Hematopoietic multipotent progenitor cell treated with erythropoietin and hydrocortisone succinate and interleukin-3 and kit ligand, for 6 days (in vitro differentiated cells): Measurements from ENCODE around the gene CHTOP.

Experiments used
- DNase-seq: peaks from one replicate; pipeline ENCODE4 v3.0.0-alpha.2; 2015

The CHTOP gene

DNA sequence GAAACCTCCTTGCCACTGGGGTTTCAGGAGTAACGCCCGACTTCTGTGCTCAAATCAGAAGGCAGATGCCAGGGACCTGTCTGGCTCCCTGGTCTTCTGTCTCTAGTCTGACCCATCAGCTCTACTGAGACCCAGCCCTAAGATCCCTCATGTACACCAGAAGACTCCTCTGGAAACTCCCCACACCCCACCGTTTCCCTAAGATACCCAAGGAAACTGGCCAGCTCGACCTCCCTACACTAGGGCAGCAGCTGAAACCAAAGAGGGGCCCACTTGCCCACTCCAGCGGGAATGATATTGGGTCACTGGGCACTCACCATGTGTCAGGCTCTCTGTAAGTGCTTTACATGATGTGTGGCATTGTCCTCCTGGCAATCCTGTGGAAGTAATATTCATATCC is 20.5 kb upstream of the CHTOP start:
- DNase-seq, result no peak

GRCh38 chr1:153614189-153614900 is 19.5 kb upstream of the CHTOP start:
- DNase-seq, result no peak

GRCh38 chr1:153614906-153615305 is 19.0 kb upstream of the CHTOP start:
- no peak for DNase-seq

DNA sequence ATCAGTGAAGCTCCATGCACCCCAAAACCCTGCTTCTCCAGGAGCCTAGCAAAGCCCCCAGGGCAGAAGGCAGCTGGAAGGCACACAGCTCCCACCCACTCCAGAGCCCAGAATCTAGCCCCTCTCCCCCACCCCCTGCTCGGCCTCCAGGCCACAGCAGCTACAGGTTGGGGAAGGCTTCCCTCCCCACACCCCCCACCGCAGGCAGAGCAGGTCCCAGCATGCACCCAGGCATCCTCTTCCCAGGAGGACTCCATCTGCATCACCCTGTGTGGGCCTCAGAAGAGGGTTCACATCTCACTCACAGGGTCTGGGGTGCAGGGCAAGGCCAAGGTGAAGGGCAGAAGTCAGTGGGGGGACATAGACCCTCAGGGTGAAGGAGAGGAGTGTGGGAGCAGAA is 18.5 kb upstream of the CHTOP start:
- no peak for DNase-seq

DNA sequence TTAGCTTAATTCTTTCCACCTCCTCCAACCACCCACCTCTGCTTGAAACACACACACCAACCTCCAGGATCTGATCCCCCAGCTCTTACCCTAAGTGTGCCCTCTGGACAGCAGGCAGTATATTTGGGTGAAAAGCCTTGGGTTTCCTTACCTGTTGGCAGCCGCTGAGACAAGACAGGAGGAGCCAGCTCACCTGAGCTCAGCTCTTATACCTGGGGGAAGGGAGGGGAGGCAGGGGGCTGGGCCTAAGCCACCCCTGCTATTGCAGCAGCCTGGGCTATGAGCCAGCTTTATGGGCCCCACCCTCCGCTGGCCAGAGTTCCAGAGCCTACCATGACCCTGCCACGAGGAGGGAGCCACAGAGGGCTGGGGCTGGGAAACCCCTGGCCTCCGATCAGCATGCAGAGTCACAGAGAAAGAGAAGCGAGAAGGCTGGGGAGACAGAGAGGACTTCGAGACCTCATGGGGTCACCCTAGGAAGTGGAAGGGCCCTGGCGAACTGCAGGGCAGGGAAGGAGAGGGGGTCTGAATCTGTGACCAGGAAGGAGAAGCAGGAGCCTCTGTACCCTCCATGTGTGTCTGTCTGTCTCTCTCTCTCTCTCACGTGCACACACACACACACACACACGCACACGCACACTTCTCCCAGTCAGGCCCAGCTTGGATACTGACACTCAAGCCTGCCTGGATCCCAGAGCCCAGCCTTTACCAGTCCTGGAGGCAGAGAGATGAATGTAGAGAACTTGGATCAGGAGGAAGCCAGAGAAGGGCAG is 17.5 kb upstream of the CHTOP start, which contains the start of gene S100A14:
Gene S100A14 (minus strand): TSS at position 182 of the 773 bp plus-strand sequence. CDS start 467 bp downstream, outside the sequence.
- peak; percentile 62 for DNase-seq

GRCh38 chr1:153616917-153617311 is 17.0 kb upstream of the CHTOP start:
- DNase-seq, result no peak

- no peak for DNase-seq
Observed at GRCh38 chr1:153617663-153618062, 16.2 kb upstream of the CHTOP start.

GRCh38 chr1:153619171-153619570 is 14.7 kb upstream of the CHTOP start:
- DNase-seq, result no peak

DNA sequence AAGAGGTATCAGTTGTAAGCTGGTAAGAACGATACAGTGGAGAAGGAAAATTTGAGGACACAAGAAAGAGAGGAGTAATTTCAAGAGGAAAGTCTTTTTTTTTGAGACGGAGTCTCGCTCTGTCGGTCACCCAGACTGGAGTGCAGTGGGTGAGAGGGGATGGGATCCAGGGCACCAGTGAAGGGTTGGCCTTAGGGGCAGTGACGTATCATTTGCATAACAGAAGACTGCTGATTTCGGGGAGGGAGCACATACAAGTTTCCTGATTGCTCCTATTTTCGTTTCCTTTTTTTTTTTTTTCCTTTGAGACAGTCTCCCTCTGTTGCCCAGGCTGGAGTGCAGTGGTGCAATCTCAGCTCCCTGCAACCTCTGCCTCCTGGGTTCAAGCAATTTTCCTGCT is 10.8 kb upstream of the CHTOP start:
- no peak for DNase-seq

DNA sequence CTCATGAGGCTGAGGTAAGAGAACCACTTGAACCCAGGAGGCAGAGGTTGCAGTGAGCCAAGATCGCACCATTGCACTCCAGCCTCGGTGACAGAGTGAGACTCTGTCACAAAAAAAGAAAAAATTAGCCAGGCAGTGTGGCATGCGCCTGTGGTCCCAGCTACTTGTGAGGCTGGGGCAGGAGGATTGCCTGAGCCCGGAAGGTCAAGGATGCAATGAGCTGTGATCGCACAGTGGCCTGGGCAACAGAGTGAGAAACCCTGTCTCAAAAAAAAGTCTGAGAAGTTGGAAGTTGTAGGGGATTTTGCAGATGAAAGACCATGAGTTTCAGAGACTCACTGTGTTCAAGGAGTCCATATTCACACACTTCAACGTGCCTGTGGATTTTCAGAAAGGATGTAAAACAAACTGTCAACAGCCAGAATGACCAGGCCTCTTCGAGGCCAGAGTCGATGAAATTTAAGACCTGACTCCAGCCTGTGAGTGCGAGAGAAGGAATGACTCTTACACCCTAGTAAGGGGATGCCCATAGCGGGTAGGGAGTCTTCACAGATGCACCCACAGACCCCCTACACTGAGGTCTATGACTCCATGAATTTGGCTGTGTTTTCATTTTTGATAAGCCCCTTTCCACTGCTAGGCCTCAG is 8.8 kb upstream of the CHTOP start:
- DNase-seq, result no peak

- no peak for DNase-seq
Observed at GRCh38 chr1:153626477-153626903, 7.4 kb upstream of the CHTOP start.

- DNase-seq, result peak; percentile 65
Observed at GRCh38 chr1:153626904-153627714, 6.8 kb upstream of the CHTOP start, which contains the start of gene S100A13. Gene S100A13 (minus strand): TSS chr1:153627505. CDS start chr1:153626472, 1,033 bp downstream.

DNA sequence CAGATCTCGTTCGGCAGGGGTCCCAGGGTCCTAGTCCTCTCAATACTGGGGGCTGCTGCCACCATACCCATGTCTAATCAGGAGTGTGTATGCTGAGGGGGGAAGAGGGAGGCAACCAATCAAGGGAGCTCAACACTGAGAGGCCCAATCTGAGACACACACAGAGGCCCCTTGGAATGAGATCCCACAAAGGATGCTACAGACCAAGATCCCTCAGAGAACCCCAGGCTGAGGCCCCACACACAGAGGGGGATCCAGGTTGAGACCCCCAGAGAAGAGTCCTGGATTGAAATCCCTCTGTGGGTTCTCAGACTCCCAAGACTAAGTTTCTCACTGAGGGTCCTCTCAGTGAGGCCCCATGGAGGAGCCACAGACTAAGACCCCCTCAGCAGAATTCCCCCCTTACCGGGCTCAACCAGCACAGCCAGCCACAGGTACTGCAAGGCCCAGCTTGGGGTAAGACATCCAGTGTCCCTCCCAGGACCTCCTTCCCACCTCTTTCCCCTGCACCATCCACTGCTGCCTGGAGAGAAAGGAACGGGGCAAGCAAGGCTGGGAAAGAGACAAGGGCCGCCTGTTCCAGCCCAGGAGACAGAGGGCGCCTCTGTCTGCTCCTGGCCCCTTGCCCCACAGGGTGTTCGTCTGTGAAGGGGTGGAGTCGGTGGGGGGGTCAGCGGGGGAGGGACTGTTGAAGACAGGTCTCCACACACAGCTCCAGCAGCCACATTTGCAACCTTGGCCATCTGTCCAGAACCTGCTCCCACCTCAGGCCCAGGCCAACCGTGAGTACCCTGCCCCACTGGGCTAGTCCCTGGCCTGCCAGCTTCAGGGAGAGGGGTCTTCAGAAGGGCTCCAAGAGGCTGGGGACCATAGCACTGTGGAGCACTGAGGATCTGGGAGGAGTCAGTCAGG is 5.9 kb upstream of the CHTOP start, which contains the start of gene S100A1:
Gene S100A1 (plus strand): TSS at position 720 of the 912 bp plus-strand sequence. CDS start 2,088 bp downstream, outside the sequence.
- no peak for DNase-seq

DNA sequence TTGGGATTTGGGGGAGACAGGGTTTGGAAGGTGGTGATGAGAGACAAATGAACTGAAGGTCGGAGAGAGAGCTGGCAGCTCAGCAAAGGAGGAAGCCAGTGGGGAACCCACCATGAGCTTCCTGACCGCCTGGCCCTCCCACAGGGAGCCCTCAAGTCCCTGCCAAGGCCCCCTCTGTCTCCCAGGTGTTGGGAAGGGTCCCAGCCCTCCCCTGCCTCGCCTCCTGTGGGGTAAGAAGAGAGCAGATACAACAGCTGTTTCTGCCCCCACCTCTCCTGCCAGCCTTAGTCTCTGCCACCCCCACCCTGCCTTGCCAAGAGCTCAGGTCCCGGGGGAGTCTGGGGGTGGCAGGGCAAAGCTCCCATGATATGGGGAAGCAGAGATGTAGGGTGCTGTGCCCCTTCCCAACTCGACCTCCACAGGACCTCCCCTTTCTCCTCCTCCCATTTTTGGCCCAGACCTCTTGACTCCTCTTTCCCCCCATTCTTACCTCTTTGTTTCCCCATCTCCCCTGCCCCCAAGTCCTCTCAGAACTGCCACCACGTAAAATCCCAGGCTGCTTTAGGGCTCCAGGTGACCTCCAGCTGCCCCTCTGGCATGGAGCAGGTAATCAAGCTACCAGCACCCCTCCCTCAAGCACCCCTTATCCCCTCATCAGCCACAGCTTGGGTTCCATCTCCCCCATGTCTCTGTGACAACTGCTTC is 5.1 kb upstream of the CHTOP start:
- DNase-seq, result no peak

DNA sequence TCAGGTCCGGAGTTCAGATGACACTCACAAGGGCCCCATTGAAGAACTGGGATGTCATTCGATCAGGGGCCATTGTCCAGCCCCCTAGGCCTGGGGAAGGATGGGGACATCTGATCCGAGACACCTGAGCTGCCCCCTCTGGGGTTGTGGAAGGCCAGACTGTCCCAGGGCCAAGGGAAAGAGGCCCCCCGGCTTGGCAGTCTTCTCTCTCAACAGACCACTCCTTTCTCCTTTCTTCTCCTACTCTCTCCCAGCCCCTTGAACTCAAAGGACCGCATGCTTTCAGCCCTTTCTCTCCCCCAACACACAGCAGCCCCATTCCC is 4.6 kb upstream of the CHTOP start:
- no peak for DNase-seq

- DNase-seq, result no peak
Observed at GRCh38 chr1:153629971-153630370, 3.9 kb upstream of the CHTOP start.

DNA sequence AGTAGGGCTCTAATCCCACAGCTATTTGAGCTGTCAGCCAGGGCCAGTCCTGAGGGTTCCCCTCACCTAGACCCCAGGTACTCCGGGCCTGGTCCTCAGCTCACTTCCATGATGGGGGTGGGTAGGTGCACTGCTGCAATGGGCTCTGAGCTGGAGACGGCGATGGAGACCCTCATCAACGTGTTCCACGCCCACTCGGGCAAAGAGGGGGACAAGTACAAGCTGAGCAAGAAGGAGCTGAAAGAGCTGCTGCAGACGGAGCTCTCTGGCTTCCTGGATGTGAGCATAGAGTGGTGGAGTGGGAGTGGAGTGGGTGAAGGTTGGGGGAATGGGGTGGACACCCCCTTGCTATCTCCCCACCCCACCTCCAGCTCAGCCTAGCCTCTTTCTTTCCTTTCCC is 3.5 kb upstream of the CHTOP start:
- DNase-seq, result no peak

GRCh38 chr1:153631047-153632022 is 2.5 kb upstream of the CHTOP start:
- DNase-seq, result no peak

DNA sequence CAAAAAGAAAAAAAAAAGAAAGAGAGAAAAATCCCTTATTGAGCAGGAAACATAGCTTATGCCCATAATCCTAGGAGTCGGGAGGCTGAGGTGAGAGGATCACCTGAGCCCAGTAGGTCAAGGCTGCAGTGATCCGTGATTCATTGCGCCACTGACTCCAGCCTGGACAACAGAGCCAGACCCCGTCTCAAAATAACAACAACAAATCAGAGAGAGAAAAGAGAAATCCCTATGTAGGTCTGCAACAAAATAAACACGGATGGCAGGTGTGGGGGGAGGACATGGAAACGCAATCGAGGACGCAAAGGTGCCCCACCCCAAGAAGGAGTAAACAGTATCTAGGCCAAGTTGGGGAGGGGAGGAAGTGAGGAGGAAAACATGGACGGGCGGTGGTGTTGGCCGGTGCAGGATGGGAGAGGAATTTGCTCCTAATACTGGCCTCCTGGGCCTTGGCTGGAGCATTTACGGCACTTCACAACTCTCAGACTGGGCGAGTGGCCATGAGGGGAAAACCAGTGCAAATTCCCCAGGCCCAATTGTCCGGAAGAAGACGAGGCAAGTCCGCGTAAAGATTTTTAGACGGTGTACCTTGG is 609 bp upstream of the CHTOP start:
- no peak for DNase-seq
